Duodenal mucosa (tissue), 2 donors: ENCODE measurements around the gene NUMB.

Source experiments
- H3K27ac ChIP-seq: one replicate; pipeline ENCODE4 v1.7.0; 2013; ENCODE audit warnings: low read depth, low read length
- H3K27me3 ChIP-seq, 2 donors: one replicate each; pipeline ENCODE4 v1.7.0; 2013; ENCODE audit warnings: low read length in 2 of 2, control low read depth in 1 of 2; ENCODE audit not compliant: insufficient read depth in 2 of 2, control insufficient read depth in 1 of 2
- H3K36me3 ChIP-seq, 2 donors: one replicate each; pipeline ENCODE4 v1.7.0; 2013; ENCODE audit warnings: low read length in 2 of 2, control low read depth in 1 of 2; ENCODE audit not compliant: insufficient read depth in 2 of 2, control insufficient read depth in 1 of 2
- H3K4me1 ChIP-seq, 2 donors: one replicate each; pipeline ENCODE4 v1.7.0; 2013; ENCODE audit warnings: low read length in 2 of 2, control low read depth in 1 of 2; ENCODE audit not compliant: insufficient read depth in 2 of 2, control insufficient read depth in 1 of 2
- H3K4me3 ChIP-seq, 2 donors: one replicate each; pipeline ENCODE4 v1.7.0; 2013; ENCODE audit warnings: low read length in 2 of 2, low read depth in 1 of 2
- H3K9ac ChIP-seq, 2 donors: one replicate each; pipeline ENCODE4 v1.7.0; 2013; ENCODE audit warnings: low read length in 2 of 2, low read depth in 1 of 2
- H3K9me3 ChIP-seq, 2 donors: one replicate each; pipeline ENCODE4 v1.7.0; 2013; ENCODE audit warnings: low read length in 2 of 2, control low read depth in 1 of 2; ENCODE audit not compliant: control insufficient read depth in 1 of 2

The NUMB gene

GRCh38 chr14:73237786-73238423 is 220.4 kb downstream of the NUMB start:
- Histone ChIP-seq H3K27me3 (peaks cover 10 to 23% of the 10 kb centered on the region in 2 donors), H3K27ac (peak overlapping the region; percentile 50), H3K4me1 (peaks cover 28 to 30% of the 10 kb centered on the region in 2 donors), H3K4me3 (peak overlapping the region; percentile 58 to 60), H3K9me3 (no peaks in the 10 kb centered on the region), H3K36me3 (no peaks in the 10 kb centered on the region), H3K9ac (peak overlapping the region in 1 of 2 donors; percentile 33)

DNA sequence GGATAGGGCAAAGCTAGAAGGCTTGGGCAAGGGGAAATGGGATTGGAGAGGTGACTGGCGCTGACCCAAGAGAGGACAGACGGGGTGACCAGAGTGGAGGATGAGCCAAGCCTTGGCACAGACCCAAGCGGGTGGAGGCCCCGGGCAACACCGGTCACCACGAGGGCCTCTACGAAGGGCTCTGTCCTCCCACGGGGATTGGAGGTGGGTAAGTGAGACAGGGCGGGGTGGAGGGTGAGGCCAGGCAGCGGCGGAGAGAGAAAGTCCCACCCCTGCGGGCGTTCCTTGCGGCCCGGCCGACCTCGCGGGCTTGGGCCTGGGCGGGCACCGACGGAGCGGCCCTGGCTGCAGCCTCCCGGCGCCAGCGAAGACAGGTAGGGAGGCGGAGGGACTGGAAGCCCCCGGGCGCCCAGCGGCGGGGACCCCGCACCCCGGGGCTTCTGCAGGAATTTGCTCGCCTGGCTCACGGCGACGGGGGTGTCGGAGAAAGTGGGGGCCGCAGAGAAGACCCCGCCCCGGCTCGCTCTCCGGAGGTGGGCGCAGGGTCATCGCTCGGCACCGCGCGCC is 221.0 kb downstream of the NUMB start, which contains the start of gene PAPLN:
Gene PAPLN (plus strand): TSS at position 288 of the 567 bp plus-strand sequence. CDS start 2,273 bp downstream, outside the sequence.
- H3K4me3 ChIP-seq = peak within 1 kb of the TSS; percentile 58 to 60
- H3K27ac ChIP-seq = peak within 1 kb of the TSS; percentile 50
- peaks cover 28 to 31% of the 10 kb centered on the region in 2 donors for H3K4me1 ChIP-seq
- H3K36me3 ChIP-seq = no peaks in the 10 kb centered on the region
- H3K9ac ChIP-seq = peak within 1 kb of the TSS in 1 of 2 donors; percentile 33
- peaks cover 10 to 23% of the 10 kb centered on the region in 2 donors for H3K27me3 ChIP-seq
- H3K9me3 ChIP-seq = no peaks in the 10 kb centered on the region

GRCh38 chr14:73236752-73237218 is 221.6 kb downstream of the NUMB start:
- Histone ChIP-seq H3K36me3 (no peaks in the 10 kb centered on the region), H3K9me3 (no peaks in the 10 kb centered on the region), H3K27ac (no peak overlapping the region), H3K4me1 (peaks cover 27 to 28% of the 10 kb centered on the region in 2 donors), H3K9ac (no peak overlapping the region), H3K27me3 (peaks cover 10 to 23% of the 10 kb centered on the region in 2 donors), H3K4me3 (peak overlapping the region; percentile 58 to 60)

DNA sequence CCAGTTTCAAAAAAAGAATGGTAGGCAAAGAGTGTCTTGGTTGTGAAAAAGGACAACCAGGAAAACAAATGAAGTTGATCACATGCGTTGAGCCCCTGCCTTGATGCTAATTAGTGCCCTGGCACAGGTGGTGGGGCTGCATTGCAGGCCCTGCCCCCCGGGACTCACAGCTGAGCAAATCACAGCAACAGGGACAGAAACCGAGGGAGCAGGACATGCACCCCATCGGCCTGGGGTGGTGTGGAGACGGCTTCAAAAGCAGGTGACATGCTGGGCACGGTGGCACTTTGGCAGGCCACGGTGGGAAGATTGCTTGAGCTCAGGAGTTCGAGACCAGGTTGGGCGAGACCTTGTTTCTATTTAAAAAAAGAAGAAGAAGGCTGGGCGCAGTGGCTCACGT is 222.2 kb downstream of the NUMB start:
- Histone ChIP-seq H3K4me1 (peaks cover 26 to 28% of the 10 kb centered on the region in 2 donors), H3K36me3 (no peaks in the 10 kb centered on the region), H3K27me3 (peaks cover 10 to 23% of the 10 kb centered on the region in 2 donors), H3K9ac (no peak overlapping the region), H3K4me3 (no peak overlapping the region), H3K27ac (no peak overlapping the region), H3K9me3 (no peaks in the 10 kb centered on the region)

- H3K4me1 ChIP-seq = peaks cover 26 to 28% of the 10 kb centered on the region in 2 donors
- no peaks in the 10 kb centered on the region for H3K9me3 ChIP-seq
- peak overlapping the region in 1 of 2 donors; percentile 14 for H3K9ac ChIP-seq
- no peak overlapping the region for H3K27ac ChIP-seq
- H3K36me3 ChIP-seq = no peaks in the 10 kb centered on the region
- peaks cover 10 to 23% of the 10 kb centered on the region in 2 donors for H3K27me3 ChIP-seq
- peak overlapping the region in 1 of 2 donors; percentile 27 for H3K4me3 ChIP-seq
These were observed 222.7 kb downstream of the NUMB start for GRCh38 chr14:73235531-73236155.

GRCh38 chr14:73234586-73235394 is 223.6 kb downstream of the NUMB start:
- Histone ChIP-seq H3K4me1 (peaks cover 26 to 28% of the 10 kb centered on the region in 2 donors), H3K27ac (no peak overlapping the region), H3K27me3 (peaks cover 7 to 23% of the 10 kb centered on the region in 2 donors), H3K36me3 (no peaks in the 10 kb centered on the region), H3K9me3 (no peaks in the 10 kb centered on the region), H3K9ac (peak overlapping the region in 1 of 2 donors; percentile 14), H3K4me3 (peak overlapping the region in 1 of 2 donors; percentile 27)

DNA sequence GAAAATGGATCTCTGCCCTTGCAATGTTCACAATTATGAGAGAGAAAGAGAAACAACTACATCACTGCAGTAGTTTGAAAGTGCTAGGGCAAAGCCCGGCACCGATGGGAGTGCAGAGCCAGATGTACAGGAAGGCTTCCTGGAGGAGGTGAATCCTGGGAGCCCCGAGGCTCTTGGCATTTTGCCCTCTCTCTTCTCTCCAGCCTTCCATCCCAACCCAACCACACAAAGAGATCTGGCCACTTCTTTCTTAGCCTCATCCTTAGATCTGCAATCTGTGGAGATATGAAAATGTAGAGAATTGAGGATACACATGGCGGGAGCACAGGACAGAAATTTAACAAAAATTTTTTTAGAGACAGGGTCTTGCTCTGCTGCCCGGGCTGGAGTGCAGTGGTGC is 224.3 kb downstream of the NUMB start:
- peaks cover 4 to 16% of the 10 kb centered on the region in 2 donors for H3K27me3 ChIP-seq
- peaks cover 0 to 4% of the 10 kb centered on the region in 2 donors for H3K36me3 ChIP-seq
- peaks cover 23 to 26% of the 10 kb centered on the region in 2 donors for H3K4me1 ChIP-seq
- H3K9me3 ChIP-seq = no peaks in the 10 kb centered on the region
- no peak overlapping the region for H3K27ac ChIP-seq
- H3K4me3 ChIP-seq = no peak overlapping the region
- H3K9ac ChIP-seq = no peak overlapping the region

GRCh38 chr14:73233564-73233963 is 224.8 kb downstream of the NUMB start:
- H3K9ac ChIP-seq = no peak overlapping the region
- H3K4me3 ChIP-seq = no peak overlapping the region
- no peak overlapping the region for H3K27ac ChIP-seq
- H3K36me3 ChIP-seq = peaks cover 0 to 9% of the 10 kb centered on the region in 2 donors
- no peaks in the 10 kb centered on the region for H3K9me3 ChIP-seq
- H3K4me1 ChIP-seq = peaks cover 19 to 23% of the 10 kb centered on the region in 2 donors
- peaks cover 0 to 12% of the 10 kb centered on the region in 2 donors for H3K27me3 ChIP-seq

DNA sequence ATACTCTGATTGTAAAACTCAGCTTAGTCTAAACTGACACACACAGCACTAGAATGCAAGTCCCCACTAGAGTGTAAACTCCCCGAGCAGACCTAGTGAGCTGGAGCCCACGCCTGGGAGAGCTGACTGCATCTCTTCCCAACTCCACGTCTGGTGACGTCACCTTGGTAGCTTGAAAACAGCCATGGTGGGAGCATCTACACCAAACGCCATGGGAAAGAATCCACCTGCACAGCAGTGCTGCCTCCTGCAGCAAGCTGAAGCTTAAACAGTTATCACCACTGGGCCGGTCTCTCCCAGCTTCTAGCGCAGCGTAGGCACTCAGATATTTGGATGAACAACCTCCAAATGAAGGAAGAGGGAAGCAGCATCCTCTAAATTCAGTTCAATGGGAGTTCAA is 225.4 kb downstream of the NUMB start:
- Histone ChIP-seq H3K36me3 (peaks cover 0 to 13% of the 10 kb centered on the region in 2 donors), H3K4me3 (no peak overlapping the region), H3K27ac (no peak overlapping the region), H3K27me3 (peaks cover 0 to 7% of the 10 kb centered on the region in 2 donors), H3K9me3 (no peaks in the 10 kb centered on the region), H3K9ac (no peak overlapping the region), H3K4me1 (peaks cover 14 to 18% of the 10 kb centered on the region in 2 donors)
